SKM-1 treated with dmso at 0.1 percent for 144 hours (cell line): ENCODE results near the gene TOR1A.

ENCODE experiments used
- DNase-seq: peaks from one replicate; lab custom pipeline; 2025; ENCODE audit not compliant: unreplicated experiment; lab: John Stamatoyannopoulos, UW

TOR1A gene

GRCh38 chr9:129852579-129852978 lies 28.6 kb upstream of the TOR1A start:
- no peak for DNase-seq

DNA sequence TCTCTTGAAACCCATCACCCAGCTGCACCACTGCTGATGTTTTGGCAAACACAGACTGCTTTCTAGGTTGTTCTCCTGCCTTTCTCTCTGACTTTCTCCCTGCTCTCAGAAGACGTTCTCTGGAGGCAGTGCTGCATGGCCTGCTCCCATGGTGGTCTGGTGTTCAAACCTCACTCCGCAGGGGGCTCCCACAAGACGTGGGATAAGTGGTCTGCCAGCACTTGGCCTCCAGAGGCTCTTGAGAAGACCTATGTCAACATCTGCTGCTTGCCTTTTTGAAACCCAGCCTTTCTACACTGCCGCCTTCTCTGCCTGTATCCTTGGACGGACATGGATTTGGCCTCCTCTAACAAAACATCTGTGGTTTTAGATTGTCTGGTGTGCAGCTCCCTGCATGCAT lies 27.9 kb upstream of the TOR1A start:
- DNase-seq: no peak

- DNase-seq: no peak
Measured at GRCh38 chr9:129850821-129851550, 27.1 kb upstream of the TOR1A start.

- no peak for DNase-seq
Measured at GRCh38 chr9:129849901-129850300, 26.0 kb upstream of the TOR1A start.

DNA sequence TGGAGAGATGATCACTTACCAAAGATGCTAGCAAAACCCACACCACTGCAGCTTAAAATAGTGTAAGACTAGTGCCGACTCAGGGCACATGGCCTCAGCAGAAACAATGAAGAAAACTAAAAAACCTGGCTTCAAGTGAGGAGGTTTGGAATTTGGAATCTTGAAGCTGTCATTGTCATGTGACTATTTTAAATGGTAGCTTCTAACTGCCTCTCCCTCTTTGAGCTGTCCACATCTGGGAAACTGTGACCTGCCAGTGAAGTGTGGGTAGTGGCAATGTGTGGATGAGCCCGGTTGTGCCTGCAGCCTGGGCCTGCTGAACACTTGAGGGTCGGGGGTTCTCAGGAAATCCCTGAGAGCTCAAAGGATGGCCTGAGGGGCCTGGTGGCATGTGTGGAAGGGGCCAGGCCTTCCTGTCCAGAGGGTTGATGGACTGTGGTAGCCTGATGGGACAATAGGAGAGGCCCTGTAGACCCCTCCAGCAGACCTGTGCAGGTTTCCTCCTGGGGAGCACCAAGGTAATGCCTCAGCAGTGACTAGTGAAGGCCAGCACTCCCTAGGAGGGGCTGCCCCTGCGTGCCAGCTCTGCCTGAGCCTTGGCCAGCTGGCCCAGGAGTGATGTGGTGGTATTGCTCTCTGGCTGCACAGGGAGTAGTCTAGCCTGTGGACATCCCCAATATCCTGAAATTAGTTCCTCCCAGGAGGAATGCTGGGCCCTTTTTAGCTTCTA lies 24.9 kb upstream of the TOR1A start:
- DNase-seq: no peak

DNA sequence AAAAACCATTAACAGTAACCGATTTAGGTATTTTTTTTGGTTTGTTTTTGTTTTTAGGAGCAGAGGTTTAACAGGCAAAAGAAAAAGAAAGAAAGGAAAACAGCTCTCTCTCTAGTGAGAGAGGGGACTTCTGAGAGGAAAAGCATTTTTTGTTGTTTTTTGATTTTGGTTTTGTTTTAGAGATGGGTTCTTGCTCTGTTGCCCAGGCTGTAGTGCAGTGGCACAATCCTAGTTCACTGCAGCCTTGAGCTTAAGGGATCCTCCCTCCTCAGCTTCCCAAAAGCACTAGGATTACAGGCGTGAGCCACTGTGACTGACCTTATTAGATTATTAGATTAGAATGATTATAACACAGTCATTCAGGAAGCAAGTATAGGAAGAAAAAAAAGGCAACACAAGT lies 21.4 kb upstream of the TOR1A start:
- DNase-seq: no peak

GRCh38 chr9:129841071-129841470 lies 17.1 kb upstream of the TOR1A start:
- DNase-seq: no peak

DNA sequence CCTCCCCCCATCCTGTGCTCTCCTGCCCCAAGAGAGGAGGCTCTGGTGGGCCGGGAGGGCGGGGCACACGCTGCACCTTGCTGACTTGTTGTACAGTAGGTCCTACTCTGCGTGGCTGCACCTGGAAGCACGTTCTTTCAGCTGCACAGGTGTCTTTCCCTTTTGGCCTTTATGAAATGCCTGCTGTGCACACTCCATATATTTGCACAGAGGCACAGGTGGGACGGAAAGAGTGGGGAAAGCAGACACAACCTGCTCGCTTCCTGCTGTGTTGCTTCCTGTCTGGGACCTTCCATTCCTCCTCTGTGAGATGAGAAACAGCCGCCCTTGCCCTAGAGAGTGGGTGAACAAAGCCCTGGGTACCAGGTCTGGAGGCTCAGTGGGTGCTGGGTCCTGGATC lies 16.1 kb upstream of the TOR1A start:
- no peak for DNase-seq

DNA sequence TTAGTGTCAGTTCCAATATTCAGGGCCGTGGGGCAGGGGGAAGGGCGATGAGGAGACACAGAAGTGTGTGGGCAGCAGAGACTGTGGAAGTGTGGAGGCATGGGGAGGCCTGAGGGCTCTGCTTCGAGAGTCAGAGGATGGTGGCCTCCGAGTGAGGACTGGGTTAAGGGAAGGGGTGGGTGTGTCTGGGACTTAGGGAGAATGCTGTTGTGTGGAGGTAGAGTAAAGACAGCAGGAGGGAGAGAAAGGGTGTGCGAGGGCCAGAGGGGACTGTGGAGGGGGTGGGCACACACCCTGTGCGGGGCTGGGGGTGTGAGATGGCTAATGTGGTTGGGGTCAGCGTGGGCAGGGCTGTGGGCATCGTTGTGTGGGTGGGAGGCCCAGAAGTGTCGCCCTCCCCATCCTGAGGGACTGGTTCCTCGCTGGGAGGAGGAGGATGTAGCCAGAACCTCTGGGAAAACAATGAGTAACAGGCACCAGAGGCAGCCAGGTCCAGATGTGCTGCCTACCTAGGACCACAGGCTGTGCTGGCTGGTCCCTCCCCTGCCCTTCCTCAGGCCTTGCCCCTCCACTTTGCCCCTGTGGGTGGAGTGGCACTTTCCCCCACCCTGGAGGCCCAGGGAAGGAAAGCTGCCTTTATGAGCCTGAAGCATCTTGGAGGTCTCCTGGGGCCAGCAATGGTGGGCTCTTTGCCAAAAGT lies 15.5 kb upstream of the TOR1A start:
- DNase-seq: no peak

GRCh38 chr9:129838707-129839259 lies 14.8 kb upstream of the TOR1A start:
- no peak for DNase-seq

DNA sequence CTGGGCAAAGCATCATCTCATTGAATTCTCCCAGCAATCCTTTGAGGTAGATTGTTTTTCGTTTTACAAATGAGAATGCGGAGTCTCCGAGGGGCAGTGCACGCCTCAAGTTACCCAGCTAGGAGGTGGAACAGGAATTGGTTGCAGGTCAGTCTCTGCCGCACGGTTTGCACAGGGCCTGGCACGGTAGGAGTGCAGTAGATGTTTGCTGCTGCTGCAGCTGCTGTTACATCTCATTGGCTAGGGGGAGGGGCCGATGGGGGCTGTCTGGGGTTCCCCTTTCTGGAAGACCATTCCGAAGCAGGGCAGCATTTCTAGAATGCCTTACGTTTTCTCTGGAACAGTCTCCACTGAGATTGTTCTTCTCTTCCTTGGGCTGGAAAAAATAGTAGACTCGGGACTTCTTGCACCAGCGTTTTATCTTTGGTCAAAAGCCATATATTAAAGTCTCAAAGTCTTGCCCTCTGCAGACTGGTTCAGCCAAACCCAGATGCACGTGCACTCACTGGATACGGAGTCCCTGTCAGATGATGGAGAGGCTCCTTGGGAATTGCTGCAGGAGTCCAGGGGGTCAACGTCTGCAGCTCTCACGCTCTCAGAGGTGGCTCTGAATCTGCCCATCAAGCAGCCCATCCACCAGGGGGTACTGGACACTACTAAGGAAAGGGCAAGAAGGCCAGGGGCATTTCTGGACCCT lies 12.5 kb upstream of the TOR1A start:
- peak; percentile 18 for DNase-seq

DNA sequence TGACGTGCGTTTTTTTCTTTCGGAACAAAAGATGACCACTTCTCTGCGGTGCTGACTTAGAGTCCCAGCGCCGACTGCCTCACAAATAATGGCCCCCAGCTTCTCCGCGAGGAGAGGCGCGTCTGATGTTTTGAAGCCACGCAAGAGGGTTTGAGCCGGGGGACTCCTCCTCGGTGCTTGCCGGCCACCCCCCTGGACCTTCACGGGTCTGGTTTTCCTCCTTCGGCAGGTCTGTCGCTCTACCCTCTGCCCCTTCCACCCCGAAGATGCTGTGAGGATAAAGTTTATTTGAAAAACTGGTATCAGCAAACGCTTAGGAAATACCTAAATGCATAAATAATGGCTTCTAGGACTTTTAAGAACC lies 11.9 kb upstream of the TOR1A start:
- no peak for DNase-seq

- DNase-seq: peak; percentile 96
Measured at GRCh38 chr9:129835128-129835859, 11.4 kb upstream of the TOR1A start, which contains the start of the genes C9orf78 and USP20. Gene C9orf78, minus strand, starts transcription at chr9:129835275. Its CDS starts 54 bp downstream, at chr9:129835221. Gene USP20, plus strand, starts transcription at chr9:129835458. Its CDS starts 17,098 bp downstream, at chr9:129852556.

DNA sequence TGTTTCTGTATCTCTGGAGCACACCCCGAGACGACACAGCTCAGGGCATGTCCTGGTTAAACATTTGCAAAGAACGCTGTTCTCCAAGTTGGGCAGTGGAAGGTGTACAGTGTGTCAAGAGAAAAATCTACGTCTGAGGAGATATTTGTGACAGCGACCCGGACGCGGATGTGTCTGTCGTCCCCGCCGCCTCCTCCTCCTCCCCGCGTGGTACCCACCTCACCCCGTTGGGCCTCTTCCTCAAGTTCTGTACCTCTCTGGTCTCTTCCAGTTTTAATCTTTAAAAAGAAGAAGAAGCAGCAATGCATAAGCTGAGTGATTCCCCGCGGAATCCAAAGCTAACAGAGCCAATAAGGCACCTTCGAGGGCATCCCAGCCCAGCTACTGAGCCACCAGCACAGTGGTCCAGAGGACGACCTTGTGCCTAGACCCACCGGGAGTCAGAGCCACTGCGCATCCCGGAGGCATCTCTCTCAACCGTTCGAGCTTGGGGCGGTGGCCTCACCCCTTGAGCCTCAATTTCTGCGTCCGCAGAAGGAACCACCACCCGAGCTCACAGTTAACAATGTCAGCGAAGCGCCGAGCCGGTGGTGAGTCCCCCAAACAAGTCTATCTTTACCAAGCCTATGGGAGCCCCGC lies 10.7 kb upstream of the TOR1A start:
- no peak for DNase-seq

DNA sequence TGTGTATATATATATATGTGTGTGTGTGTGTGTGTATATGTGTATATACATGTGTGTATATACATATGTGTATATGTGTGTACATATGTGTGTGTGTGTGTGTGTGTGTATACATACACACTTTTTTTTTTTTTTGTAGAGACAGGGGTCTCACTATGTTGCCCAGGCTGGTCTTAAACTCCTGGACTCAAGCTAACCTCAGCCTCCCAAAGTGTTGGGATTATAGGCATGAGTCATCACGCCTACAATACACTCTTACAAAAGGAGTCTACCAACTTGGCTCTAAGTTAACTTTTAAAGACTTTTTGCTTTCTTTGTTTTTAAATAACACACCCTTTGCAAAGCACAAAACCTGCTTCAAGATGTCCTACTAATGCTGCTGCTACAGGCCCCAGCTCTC lies 9.0 kb upstream of the TOR1A start:
- DNase-seq: no peak

DNA sequence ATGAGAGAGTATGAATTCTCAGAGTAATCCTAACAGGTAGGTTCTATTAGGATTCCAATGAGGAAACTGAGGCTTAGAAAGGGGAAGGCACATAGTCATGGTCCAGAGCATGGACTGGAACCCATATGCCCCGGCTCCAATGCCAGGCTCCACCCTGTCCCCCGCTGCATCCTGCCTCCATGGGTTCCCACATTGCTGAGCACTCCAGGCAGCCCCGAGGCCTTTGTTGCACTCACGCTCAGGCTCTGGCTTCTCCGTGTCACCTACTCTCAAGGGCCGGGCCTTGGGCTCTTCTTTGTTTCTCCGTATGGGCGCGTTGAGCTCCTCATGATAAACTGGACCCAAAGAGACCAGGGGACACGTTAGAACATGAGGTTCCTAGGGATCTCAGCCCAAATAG lies 5.0 kb upstream of the TOR1A start:
- no peak for DNase-seq

- DNase-seq: no peak
Measured at GRCh38 chr9:129828051-129828450, 4.1 kb upstream of the TOR1A start.

GRCh38 chr9:129826759-129827158 lies 2.8 kb upstream of the TOR1A start:
- no peak for DNase-seq

GRCh38 chr9:129826344-129826743 lies 2.4 kb upstream of the TOR1A start:
- no peak for DNase-seq

- no peak for DNase-seq
Measured at GRCh38 chr9:129823542-129823934, 398 bp downstream of the TOR1A start.
